ENCODE data around the gene CRYGN.
A peak's percentile ranks its signal among the peaks of the same experiment; 100 is the strongest.

Gene CRYGN

GRCh38 chr7:151477867-151478266 is 37.9 kb upstream of the CRYGN start:
- H3K36me3 ChIP-seq (replicated peaks; ENCODE audit: insufficient read depth, low read length): peaks cover 18% of the 10 kb centered on the region; the same call in 1 of the 2 replicates
- no peak overlapping the region for H3K4me2 ChIP-seq (ENCODE audit: low read depth, low read length)
- no peaks in the 10 kb centered on the region for H3K9me2 ChIP-seq (replicated peaks; ENCODE audit: insufficient read depth, low read length)
- TF ChIP-seq EZH2 (optimal IDR thresholded peaks at IDR 0.05; ENCODE audit: low read depth, low read length) (no peak), EZH2phosphoT487 (IDR thresholded peaks at IDR 0.05; ENCODE audit: low read length) (no peak), CTCF (IDR thresholded peaks at IDR 0.05; ENCODE audit: low read length) (no peak)
- H4K20me1 ChIP-seq (ENCODE audit: insufficient read depth, low read length): 0 out of 2 replicates have a peak, but pooled peaks cover 10% of the 10 kb centered on the region
- H3K27ac ChIP-seq (ENCODE audit: low read length): no peak overlapping the region
- H2AFZ ChIP-seq (ENCODE audit: low read length): no peak overlapping the region
- DNase-seq: no peak
- H3K9ac ChIP-seq (ENCODE audit: low read length): no peak overlapping the region
- no peaks in the 10 kb centered on the region for H3K9me3 ChIP-seq (replicated peaks; ENCODE audit: insufficient read depth, low read length)
- peaks cover 96% of the 10 kb centered on the region for H3K79me2 ChIP-seq (ENCODE audit: low read length)
- no peaks in the 10 kb centered on the region for H3K27me3 ChIP-seq (replicated peaks; ENCODE audit: insufficient read depth, low read length)
- peaks cover 17% of the 10 kb centered on the region for H3K4me1 ChIP-seq (ENCODE audit: low read length)
- H3K4me3 ChIP-seq (ENCODE audit: low read length): no peak overlapping the region
- peaks cover 23% of the 10 kb centered on the region for H3F3A ChIP-seq (ENCODE audit: insufficient read depth, low read length)

- H3K27me3 ChIP-seq (replicated peaks; ENCODE audit: insufficient read depth, low read length): no peaks in the 10 kb centered on the region
- H3K4me3 ChIP-seq (ENCODE audit: low read length): peak overlapping the region; percentile 7
- peaks cover 39% of the 10 kb centered on the region for H3K4me1 ChIP-seq (ENCODE audit: low read length)
- H3F3A ChIP-seq (ENCODE audit: insufficient read depth, low read length): peaks cover 41% of the 10 kb centered on the region
- H3K4me2 ChIP-seq (ENCODE audit: low read depth, low read length): peak overlapping the region; percentile 42
- H2AFZ ChIP-seq (ENCODE audit: low read length): no peak overlapping the region
- no peak overlapping the region for H3K9ac ChIP-seq (ENCODE audit: low read length)
- H3K36me3 ChIP-seq (replicated peaks; ENCODE audit: insufficient read depth, low read length): peaks cover 52% of the 10 kb centered on the region
- DNase-seq: peak; percentile 59
- peaks cover 15% of the 10 kb centered on the region; the same call in 1 of the 2 replicates for H4K20me1 ChIP-seq (ENCODE audit: insufficient read depth, low read length)
- TF ChIP-seq EZH2phosphoT487 (IDR thresholded peaks at IDR 0.05; ENCODE audit: low read length) (no peak), EZH2 (optimal IDR thresholded peaks at IDR 0.05; ENCODE audit: low read depth, low read length) (no peak), CTCF (IDR thresholded peaks at IDR 0.05; ENCODE audit: low read length) (no peak)
- H3K27ac ChIP-seq (ENCODE audit: low read length): peak overlapping the region; percentile 69
- no peaks in the 10 kb centered on the region for H3K9me2 ChIP-seq (replicated peaks; ENCODE audit: insufficient read depth, low read length)
- peaks cover 94% of the 10 kb centered on the region for H3K79me2 ChIP-seq (ENCODE audit: low read length)
- H3K9me3 ChIP-seq (replicated peaks; ENCODE audit: insufficient read depth, low read length): no peaks in the 10 kb centered on the region
These were observed 32.9 kb upstream of the CRYGN start for GRCh38 chr7:151472644-151473380.

- H3K36me3 ChIP-seq (replicated peaks; ENCODE audit: insufficient read depth, low read length): peaks cover 42% of the 10 kb centered on the region
- H3K4me3 ChIP-seq (ENCODE audit: low read length): no peak overlapping the region
- peak overlapping the region; percentile 69; the same call in 1 of the 2 replicates for H3K27ac ChIP-seq (ENCODE audit: low read length)
- H3K4me1 ChIP-seq (ENCODE audit: low read length): peaks cover 39% of the 10 kb centered on the region
- peaks cover 6% of the 10 kb centered on the region; the same call in 1 of the 2 replicates for H4K20me1 ChIP-seq (ENCODE audit: insufficient read depth, low read length)
- no peaks in the 10 kb centered on the region for H3K9me2 ChIP-seq (replicated peaks; ENCODE audit: insufficient read depth, low read length)
- H2AFZ ChIP-seq (ENCODE audit: low read length): no peak overlapping the region
- TF ChIP-seq EZH2phosphoT487 (IDR thresholded peaks at IDR 0.05; ENCODE audit: low read length) (no peak), EZH2 (optimal IDR thresholded peaks at IDR 0.05; ENCODE audit: low read depth, low read length) (no peak), CTCF (IDR thresholded peaks at IDR 0.05; ENCODE audit: low read length) (no peak)
- DNase-seq: no peak
- H3K27me3 ChIP-seq (replicated peaks; ENCODE audit: insufficient read depth, low read length): no peaks in the 10 kb centered on the region
- no peak overlapping the region for H3K4me2 ChIP-seq (ENCODE audit: low read depth, low read length)
- H3K9me3 ChIP-seq (replicated peaks; ENCODE audit: insufficient read depth, low read length): no peaks in the 10 kb centered on the region
- H3K9ac ChIP-seq (ENCODE audit: low read length): no peak overlapping the region
- peaks cover 73% of the 10 kb centered on the region for H3K79me2 ChIP-seq (ENCODE audit: low read length)
- H3F3A ChIP-seq (ENCODE audit: insufficient read depth, low read length): peaks cover 37% of the 10 kb centered on the region
These were observed 30.8 kb upstream of the CRYGN start for GRCh38 chr7:151470711-151471110.

Measured in MM.1S (cell line).